HG02571 (cell line): Measurements from ENCODE around the gene ARFGAP3.
A peak's percentile ranks its signal among the peaks of the same experiment; 100 is the strongest.
"Not testable (repeated sequence)": the region's sequence is repeated elsewhere in the genome, so short reads cannot be mapped to it uniquely, and the experiment has no call there.

Source experiments
- ATAC-seq: cut with Tn5 transposase; IDR thresholded peaks from one replicate; pipeline ENCODE4 v1.9.1; 2021; ENCODE audit warnings: mild to moderate bottlenecking, moderate library complexity; ENCODE audit not compliant: unreplicated experiment

Gene ARFGAP3

DNA sequence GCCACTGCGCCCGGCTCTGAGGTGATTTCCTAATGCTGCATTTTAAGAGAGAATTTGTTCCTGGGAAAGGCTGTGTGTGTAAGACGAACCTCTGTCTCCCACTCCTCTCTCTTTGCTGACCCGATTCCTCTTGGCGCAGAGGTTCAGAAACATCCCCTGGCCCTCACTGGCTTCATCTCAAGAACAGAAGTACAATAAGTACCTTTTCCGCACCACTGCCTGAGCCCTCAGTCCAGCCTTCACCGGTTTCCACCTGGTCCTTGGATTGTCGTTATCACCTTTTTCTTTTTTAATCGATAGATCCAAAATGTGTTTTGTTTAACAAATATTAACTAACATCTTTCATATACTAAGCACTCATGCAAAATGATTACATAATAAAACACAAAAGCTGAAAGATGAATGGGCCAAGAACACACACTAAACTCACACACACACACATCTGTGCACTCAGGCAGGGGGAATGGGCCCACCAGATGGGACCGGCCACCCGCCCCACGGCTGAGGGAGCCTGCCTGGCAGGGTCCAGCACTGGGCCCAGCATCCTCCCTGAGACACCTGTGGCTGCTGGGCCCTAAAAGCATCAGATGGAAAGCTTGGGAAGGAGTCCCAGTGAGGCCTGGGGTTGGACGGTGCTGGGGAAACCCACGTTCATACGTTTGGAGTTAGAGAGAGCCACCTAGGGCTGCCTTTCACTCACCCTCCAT is 86.0 kb downstream of the ARFGAP3 start:
- no peak for ATAC-seq

GRCh38 chr22:42770448-42770726 is 86.7 kb downstream of the ARFGAP3 start:
- no peak for ATAC-seq

DNA sequence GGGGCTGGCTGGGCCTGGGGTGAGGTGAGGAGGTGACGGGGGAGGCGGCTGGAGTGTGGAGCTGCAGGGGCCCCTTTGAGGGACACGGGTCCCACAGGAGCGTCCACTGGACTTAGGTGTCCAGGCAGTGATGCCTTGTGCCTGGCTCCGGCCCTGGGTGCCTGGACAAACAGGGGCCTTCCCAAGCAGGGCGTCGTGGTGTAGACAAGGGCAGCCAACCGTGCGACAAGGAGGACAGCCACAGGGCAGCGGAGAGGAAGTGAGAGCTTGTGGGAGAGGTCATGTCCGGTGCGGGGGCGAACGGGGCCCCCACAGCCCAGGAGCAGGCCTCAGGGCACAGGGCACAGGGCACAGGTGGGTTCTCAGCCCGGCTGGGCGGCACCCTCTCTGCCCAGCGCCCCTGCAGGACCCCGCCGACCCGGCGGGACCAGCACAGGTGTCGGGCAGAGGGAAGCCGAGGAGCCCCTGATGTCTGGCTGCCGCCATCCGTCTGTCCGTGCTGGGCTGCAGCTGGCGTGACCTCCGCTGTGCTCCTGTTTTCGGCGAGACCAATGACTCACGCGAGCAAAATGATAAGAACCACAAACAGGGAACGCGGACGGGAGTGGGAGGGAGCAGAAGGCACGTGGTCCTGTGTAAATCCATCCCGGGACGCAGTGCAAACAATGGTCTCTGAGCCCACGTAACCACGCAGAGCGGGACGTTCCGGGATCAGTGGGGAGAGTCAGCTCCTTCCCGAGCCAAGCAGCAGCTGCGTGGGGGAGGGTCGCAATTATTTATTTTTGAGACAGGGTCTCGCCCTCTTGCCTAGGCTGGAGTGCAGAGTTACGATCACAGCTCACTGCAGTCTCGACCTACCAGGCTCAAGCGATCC is 87.3 kb downstream of the ARFGAP3 start:
- peak; percentile 72 for ATAC-seq

DNA sequence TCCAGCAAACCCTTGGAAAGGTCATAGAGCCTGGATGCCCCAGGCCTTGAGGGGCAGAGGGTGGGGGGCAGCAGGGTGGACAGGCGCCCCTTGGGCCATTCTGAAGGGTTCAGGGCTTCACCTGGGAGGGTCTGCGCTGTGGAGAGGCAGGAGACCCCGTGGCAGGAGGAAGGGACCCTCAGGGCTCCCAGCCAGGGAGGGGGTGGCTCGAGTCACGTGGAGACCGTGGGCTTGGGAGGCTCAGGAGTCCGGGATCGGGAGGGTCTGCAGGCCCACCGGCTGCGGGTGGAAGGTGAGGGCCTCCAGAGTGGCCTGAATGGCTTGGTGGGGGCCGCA is 87.9 kb downstream of the ARFGAP3 start:
- no peak for ATAC-seq

GRCh38 chr22:42768385-42769035 is 88.6 kb downstream of the ARFGAP3 start:
- no peak for ATAC-seq

DNA sequence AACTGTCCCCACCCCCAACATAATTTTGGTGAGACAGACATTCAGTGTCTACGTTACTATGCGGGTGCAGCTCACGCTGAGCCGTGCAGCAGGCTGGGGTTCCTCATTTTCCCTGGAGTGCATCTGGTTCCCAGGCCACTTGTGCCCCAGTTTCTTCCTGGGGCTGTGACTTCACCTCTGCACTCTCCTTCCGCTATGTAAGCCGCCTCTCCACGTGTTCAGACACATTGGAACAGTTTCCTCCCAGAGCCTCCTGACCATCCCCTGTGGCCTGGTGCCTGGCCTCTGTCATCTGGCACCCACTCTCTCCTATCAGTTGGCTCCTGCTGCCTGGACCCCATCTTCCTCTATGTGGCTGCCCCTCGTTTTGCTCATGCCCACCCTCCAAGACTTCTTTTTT is 90.2 kb downstream of the ARFGAP3 start:
- ATAC-seq: no peak

GRCh38 chr22:42764895-42765363 is 92.1 kb downstream of the ARFGAP3 start:
- ATAC-seq: no peak

GRCh38 chr22:42763965-42764480 is 93.0 kb downstream of the ARFGAP3 start:
- no peak for ATAC-seq

DNA sequence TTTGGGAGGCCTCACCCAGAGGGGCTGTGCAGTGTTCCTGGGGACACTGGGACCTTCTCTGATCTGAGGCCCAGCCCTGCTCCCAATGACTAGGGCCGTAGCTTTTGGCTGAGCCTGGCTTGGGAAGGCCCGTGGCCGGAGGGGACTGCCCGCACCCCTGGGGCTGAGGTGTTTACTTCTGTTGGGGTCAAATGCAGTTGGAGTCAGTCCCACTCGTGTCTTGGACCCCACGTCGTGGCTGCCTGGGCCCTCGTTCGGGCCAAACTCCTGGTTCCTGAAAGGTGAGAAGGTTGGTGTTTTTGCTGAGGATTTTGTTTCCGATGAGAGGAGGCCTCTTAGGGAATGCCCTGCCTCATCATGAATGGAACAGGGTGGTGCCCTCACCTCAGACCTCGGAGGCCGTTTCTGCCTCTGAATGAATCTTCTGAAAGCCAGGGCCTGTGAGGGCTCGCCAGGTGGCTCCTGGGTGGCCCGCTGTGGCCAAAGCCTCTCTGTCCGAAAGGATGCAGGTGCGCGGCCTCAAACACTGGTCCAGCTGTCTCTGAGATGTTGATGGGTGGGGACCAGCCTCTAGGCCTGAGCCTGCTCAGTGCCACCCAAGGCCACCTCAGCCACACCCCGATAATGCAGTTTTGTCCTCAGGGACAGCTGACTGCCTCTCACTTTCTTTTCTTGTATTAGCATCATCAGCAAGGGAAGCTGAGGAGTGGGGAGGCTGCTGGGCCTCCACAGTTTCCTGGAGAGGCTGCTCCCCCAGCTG is 96.1 kb downstream of the ARFGAP3 start:
- no peak for ATAC-seq

GRCh38 chr22:42758931-42759629 is 98.0 kb downstream of the ARFGAP3 start:
- ATAC-seq: no peak

DNA sequence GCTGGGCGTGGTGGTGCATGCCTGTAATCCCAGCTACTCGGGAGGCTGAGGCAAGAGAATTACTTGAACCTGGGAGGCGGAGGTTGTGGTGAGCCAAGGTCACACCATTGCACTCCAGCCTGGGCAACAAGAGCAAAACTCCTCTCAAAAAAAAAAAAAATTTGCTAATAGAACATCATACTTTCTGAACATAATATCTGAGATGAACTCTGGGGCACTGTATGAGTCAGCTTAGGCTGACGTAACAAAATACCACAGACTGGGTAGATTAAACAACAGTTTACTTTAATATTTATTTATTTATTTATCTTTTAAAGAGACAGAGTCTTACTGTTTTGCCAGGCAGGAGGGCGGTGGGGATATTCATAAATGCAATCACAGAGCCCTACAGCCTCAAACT is 101.5 kb downstream of the ARFGAP3 start:
- ATAC-seq: not testable (repeated sequence)

GRCh38 chr22:42755121-42755520 is 102.0 kb downstream of the ARFGAP3 start:
- not testable (repeated sequence) for ATAC-seq

DNA sequence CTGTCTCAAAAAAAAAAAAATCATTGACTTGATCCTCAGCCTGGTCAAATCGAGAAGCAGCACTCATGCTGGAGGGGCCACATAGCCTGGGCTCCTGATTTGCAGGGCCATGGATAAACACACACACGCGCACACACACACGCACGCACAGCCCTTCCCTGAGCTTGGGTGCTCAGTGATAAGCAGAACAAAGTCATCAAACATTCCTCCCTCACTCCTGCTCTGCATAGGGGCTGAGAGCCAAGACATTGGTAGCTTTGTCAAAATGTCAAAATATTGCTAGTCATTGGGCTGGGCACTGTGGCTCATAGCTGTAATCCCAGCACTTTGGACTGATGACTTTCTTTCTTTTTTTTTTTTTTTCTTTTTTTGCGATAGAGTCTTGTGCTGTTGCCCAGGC is 102.4 kb downstream of the ARFGAP3 start:
- no peak for ATAC-seq

GRCh38 chr22:42752912-42753311 is 104.2 kb downstream of the ARFGAP3 start:
- ATAC-seq: no peak

DNA sequence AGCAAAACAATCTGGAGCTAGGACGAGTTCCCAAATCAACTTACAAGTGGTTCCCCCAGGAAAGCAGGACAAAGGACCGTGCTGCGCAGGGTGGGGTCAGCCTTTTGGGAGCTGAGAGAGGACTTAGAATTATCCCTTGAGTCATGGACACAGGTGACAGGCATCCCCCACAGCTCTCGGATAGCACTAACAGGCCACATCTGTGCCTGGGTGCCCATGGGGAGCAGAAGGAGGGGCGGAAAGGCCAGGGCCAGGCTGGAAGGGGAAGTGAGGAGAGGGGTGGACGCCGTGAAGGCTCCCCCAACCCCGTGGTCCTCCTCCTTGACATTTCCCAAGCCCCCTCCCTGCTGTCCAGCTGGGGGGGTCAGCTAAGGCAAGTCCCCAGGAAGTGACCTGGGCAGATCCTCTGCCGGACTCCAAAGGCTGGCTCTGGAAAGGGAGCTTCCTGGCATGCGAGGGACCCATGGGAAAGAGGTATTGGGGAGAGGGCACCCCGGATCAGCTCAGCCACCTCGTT is 104.8 kb downstream of the ARFGAP3 start:
- no peak for ATAC-seq

GRCh38 chr22:42750421-42750820 is 106.7 kb downstream of the ARFGAP3 start:
- ATAC-seq: not testable (repeated sequence)

DNA sequence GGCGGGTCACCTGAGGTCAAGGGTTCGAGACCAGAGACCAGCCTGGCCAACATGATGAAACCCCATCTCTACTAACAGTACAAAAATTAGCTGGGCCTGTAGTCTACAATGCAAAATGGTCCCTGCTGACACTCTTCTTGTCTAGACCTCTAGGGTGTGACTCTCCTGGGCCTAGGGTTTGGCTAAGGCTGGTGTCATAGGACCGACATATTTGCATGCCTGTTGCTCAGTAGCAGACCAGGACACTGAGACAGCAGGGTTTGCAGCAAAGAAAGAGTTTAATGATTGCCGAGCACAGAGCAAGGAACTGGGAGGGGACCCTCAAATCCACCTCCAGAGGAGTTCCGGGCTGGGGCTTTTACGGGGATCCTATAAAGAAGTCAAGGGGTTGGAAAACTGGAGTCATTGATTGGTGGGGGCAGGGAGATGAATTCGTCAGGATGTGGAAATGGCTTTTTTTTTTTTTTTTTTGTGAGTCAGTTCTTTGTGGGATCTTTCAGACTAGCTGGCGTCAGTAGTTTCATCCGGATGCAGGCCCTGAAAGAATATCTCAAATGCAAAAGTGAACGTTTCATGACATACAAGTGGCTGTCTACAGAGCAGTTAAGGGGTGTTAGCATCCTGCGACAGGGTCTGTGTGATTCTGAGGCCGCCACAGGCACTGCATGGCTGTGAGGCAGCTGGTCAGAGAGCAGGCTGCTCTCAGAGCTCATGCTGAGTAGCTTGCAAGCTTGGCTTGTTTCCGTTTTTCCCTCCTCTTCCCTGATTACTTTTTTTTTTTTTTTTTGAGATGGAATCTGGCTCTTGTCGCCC is 109.2 kb downstream of the ARFGAP3 start:
- no peak for ATAC-seq
